ENCODE data around the gene KCNN3. TPM values are rescaled to one million over a fixed set of nuclear protein-coding genes. Genes with fewer than 3 reads are reported as not detected.
"Not testable (repeated sequence)": the region's sequence is repeated elsewhere in the genome, so short reads cannot be mapped to it uniquely, and the experiment has no call there.

KCNN3 gene
- total RNA-seq, 1 experiment from 2014 or later, result 0.26 TPM

DNA sequence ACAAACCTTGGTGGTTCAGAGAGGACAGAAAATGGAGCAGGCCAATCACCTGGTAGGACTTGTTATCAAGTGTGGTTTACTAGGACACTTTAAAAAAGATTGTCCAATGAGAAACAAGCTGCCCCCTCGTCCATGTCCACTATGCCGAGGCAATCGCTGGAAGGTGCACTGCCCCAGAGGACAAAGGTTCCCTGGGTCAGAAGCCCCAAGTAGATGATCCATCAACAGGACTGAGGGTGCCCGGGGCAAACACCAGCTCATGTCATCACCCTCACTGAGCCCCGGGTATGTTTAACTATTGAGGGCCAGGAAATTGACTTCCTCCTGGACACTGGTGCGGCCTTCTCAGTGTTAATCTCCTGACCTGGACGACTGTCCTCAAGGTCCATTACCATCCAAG, 195.6 kb downstream of the KCNN3 start:
- H3K4me1 ChIP-seq (ENCODE audit: insufficient read depth, low read length); H3K36me3 ChIP-seq (ENCODE audit: low read depth, low read length); H3K79me2 ChIP-seq (ENCODE audit: low read length); POLR2A ChIA-PET (ENCODE audit: unreplicated experiment); intact Hi-C loops (cut with micrococcal nuclease); H3K4me2 ChIP-seq (ENCODE audit: low read length); H3K4me3 ChIP-seq (ENCODE audit: low read length); DNase-seq; H4K20me1 ChIP-seq (ENCODE audit: low read length); H3K9me2 ChIP-seq (replicated peaks; ENCODE audit: low read length); H3K9me3 ChIP-seq (ENCODE audit: low read length); H3F3A ChIP-seq (ENCODE audit: low read length, unreplicated experiment); ATAC-seq; BruUV-seq (replicated peaks); H2AFZ ChIP-seq (ENCODE audit: low read length); H3K9ac ChIP-seq (ENCODE audit: low read length); H3K27ac ChIP-seq (ENCODE audit: low read length); H3K27me3 ChIP-seq (ENCODE audit: low read length): not testable (repeated sequence)
- CTCF ChIA-PET, result interaction anchor here (0.6 kb wide), 1 partner anchor 178 kb away, joined by 3 read pairs; no protein-coding TSS in a partner anchor

- H3K9ac ChIP-seq (ENCODE audit: low read length); H3K79me2 ChIP-seq (ENCODE audit: low read length); H3K9me3 ChIP-seq (ENCODE audit: low read length); H3K9me2 ChIP-seq (replicated peaks; ENCODE audit: low read length); DNase-seq; H3K36me3 ChIP-seq (ENCODE audit: low read depth, low read length); H3K4me3 ChIP-seq (ENCODE audit: low read length); BruUV-seq (replicated peaks); ATAC-seq; POLR2A ChIA-PET (ENCODE audit: unreplicated experiment); H3K4me1 ChIP-seq (ENCODE audit: insufficient read depth, low read length); H3K4me2 ChIP-seq (ENCODE audit: low read length); H3K27me3 ChIP-seq (ENCODE audit: low read length); H3F3A ChIP-seq (ENCODE audit: low read length, unreplicated experiment); intact Hi-C loops (cut with micrococcal nuclease); CTCF ChIA-PET; H4K20me1 ChIP-seq (ENCODE audit: low read length); H2AFZ ChIP-seq (ENCODE audit: low read length); H3K27ac ChIP-seq (ENCODE audit: low read length): not testable (repeated sequence)
Observed at GRCh38 chr1:154672245-154672644, 197.8 kb downstream of the KCNN3 start.

DNA sequence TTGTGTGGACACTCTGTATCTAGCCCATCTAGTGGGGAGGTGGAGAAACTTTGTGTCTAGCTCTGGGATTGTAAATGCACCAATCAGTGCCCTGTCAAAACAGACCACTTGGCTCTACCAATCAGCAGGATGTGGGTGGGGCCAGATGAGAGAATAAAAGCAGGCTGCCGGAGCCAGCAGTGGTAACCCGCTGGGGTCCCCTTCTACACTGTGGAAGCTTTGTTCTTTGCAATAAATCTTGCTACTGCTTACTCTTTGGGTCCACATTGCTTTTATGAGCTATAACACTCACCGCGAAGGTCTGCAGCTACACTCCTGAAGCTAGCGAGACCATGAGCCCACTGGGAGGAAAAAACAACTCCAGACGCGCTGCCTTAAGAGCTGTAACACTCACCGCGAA, 198.7 kb downstream of the KCNN3 start:
- H3K4me1 ChIP-seq (ENCODE audit: insufficient read depth, low read length); H3F3A ChIP-seq (ENCODE audit: low read length, unreplicated experiment); H3K9ac ChIP-seq (ENCODE audit: low read length); H3K27me3 ChIP-seq (ENCODE audit: low read length); H4K20me1 ChIP-seq (ENCODE audit: low read length); DNase-seq; BruUV-seq (replicated peaks); ATAC-seq; CTCF ChIA-PET; H3K27ac ChIP-seq (ENCODE audit: low read length); H3K4me2 ChIP-seq (ENCODE audit: low read length); POLR2A ChIA-PET (ENCODE audit: unreplicated experiment); H3K36me3 ChIP-seq (ENCODE audit: low read depth, low read length); H3K9me3 ChIP-seq (ENCODE audit: low read length); H3K79me2 ChIP-seq (ENCODE audit: low read length); intact Hi-C loops (cut with micrococcal nuclease); H3K4me3 ChIP-seq (ENCODE audit: low read length); H3K9me2 ChIP-seq (replicated peaks; ENCODE audit: low read length); H2AFZ ChIP-seq (ENCODE audit: low read length): not testable (repeated sequence)

DNA sequence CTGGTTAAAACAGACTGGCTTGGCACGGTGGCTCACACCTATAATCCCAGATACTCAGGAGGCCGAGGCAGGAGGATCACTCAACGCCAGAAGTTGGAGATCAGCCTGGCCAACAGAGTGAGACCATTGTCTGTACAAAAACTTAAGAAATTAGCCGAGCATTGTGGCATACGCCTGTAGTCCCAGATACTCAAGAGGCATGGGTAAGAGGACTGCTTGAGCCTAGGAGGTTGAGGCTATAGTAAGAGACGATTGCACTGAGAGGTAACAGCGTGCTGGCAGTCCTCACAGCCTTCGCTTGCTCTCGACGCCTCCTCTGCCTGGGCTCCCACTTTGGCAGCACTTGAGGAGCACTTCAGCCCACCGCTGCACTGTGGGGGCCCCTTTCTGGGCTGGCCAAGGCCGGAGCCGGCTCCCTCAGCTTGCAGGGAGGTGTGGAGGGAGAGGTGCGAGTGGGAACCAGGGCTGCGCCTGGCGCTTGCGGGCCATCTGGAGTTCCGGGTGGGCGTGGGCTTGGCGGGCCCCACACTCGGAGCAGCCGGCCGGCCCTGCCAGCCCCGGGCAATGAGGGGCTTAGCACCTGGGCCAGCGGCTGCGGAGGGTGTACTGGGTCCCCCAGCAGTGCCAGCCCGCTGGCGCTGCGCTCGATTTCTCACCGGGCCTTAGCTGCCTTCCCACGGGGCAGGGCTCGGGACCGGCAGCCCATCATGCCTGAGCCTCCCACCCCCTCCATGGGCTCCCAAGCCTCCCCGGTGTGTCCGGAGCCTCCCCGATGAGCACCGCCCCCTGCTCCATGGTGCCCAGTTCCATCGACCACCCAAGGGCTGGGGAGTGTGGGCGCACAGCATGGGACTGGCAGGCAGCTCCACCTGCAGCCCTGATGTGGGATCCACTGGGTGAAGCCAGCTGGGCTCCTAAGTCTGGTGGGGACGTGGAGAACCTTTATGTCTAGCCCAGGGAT, 199.5 kb downstream of the KCNN3 start:
- DNase-seq; H3K4me1 ChIP-seq (ENCODE audit: insufficient read depth, low read length); H3K27ac ChIP-seq (ENCODE audit: low read length); H3K9me3 ChIP-seq (ENCODE audit: low read length); ATAC-seq; H3F3A ChIP-seq (ENCODE audit: low read length, unreplicated experiment); BruUV-seq (replicated peaks); H3K9ac ChIP-seq (ENCODE audit: low read length); H3K4me3 ChIP-seq (ENCODE audit: low read length); H3K9me2 ChIP-seq (replicated peaks; ENCODE audit: low read length); H2AFZ ChIP-seq (ENCODE audit: low read length); H3K36me3 ChIP-seq (ENCODE audit: low read depth, low read length); H3K4me2 ChIP-seq (ENCODE audit: low read length); intact Hi-C loops (cut with micrococcal nuclease); H3K79me2 ChIP-seq (ENCODE audit: low read length); H4K20me1 ChIP-seq (ENCODE audit: low read length); H3K27me3 ChIP-seq (ENCODE audit: low read length): not testable (repeated sequence)
- POLR2A ChIA-PET (ENCODE audit: unreplicated experiment), result interaction anchor here (0.5 kb wide), 1 partner anchor 14 kb away, joined by 6 read pairs; no protein-coding TSS in a partner anchor
- CTCF ChIA-PET, result interaction anchor here (1.0 to 1.7 kb wide), 2 partner anchors 111 to 208 kb away, joined by 5 to 8 read pairs; no protein-coding TSS in a partner anchor
